Endothelial cell of umbilical vein (primary cell): ENCODE measurements around the gene UTRN. TPM values are rescaled to one million over a fixed set of nuclear protein-coding genes. Genes with fewer than 3 reads are reported as not detected.

Source experiments
- BruUV-seq: library from RNA; stranded (reverse); fragments of 400-500 nt; replicated peaks from 2 replicates; lab custom pipeline; 2021; lab: Mats Ljungman, UMichigan
- CTCF ChIA-PET: fragments of 300-600, 350-600 bp; sonication (Branson Sonifier 250); formaldehyde crosslinking; loops from one replicate; lab custom pipeline; 2021; ENCODE audit warnings: antibody characterized with exemption, inconsistent platforms; lab: Charles Lee
- POLR2A ChIA-PET: fragments of 300-600, 350-600 bp; sonication (Branson Sonifier 250); formaldehyde crosslinking; loops from one replicate; lab custom pipeline; 2021; ENCODE audit warnings: antibody characterized with exemption, inconsistent platforms; lab: Charles Lee
- DNase-seq: peaks from one replicate; pipeline ENCODE4 v3.0.0-alpha.2; 2011; ENCODE audit warnings: low read depth, low spot score
- FAIRE-seq: peaks from 2 replicates; lab custom pipeline; 2011; peaks lifted over from hg19 to GRCh38; lab: Jason Lieb, UNC
- H2AFZ ChIP-seq: 2 replicates; pipeline ENCODE4 v1.6.0; 2012; ENCODE audit warnings: low read depth, low read length, control low read depth, inconsistent platforms
- H3K27ac ChIP-seq: 2 replicates; pipeline ENCODE4 v1.5.1; 2011; ENCODE audit warnings: low read depth, mild to moderate bottlenecking, control low read depth, low read length, moderate library complexity; ENCODE audit not compliant: insufficient read depth
- H3K27me3 ChIP-seq, 2 experiments: 2 replicates each; pipeline versions ENCODE4 v1.6.0 to v1.6.1; 2011; ENCODE audit warnings: low read length in 2 of 2, mixed read lengths in 1 of 2; ENCODE audit not compliant: control insufficient read depth in 2 of 2, insufficient read depth in 2 of 2
- H3K36me3 ChIP-seq, 2 experiments: 2 replicates in 1 of 2; 3 replicates in 1 of 2; pipeline ENCODE4 v1.5.1; 2011; ENCODE audit warnings: low read length in 2 of 2, mild to moderate bottlenecking in 1 of 2, moderate library complexity in 1 of 2; ENCODE audit not compliant: control insufficient read depth in 2 of 2, insufficient read depth in 2 of 2; ENCODE audit errors: extremely low read depth in 1 of 2
- H3K4me1 ChIP-seq: 3 replicates; pipeline ENCODE4 v1.5.1; 2011; ENCODE audit warnings: mild to moderate bottlenecking, low read length; ENCODE audit not compliant: control insufficient read depth, insufficient read depth; ENCODE audit errors: extremely low read depth
- H3K4me2 ChIP-seq: 2 replicates; pipeline ENCODE4 v1.6.1; 2011; ENCODE audit warnings: low read length, control low read depth, mixed read lengths; ENCODE audit not compliant: insufficient read depth
- H3K4me3 ChIP-seq, 3 experiments: fragments of 200-600 bp in 1 of 3; sonication (generic), shearing (Covaris generic) in 1 of 3; replicated peaks in 1 of 3; 2 replicates each; pipeline ENCODE4 v1.5.1; 2011 to 2016; ENCODE audit warnings: control low read depth in 3 of 3, low read length in 3 of 3, mild to moderate bottlenecking in 2 of 3, inconsistent platforms in 1 of 3, low read depth in 1 of 3, moderate library complexity in 1 of 3; ENCODE audit not compliant: insufficient read depth in 1 of 3
- H3K79me2 ChIP-seq: 2 replicates; pipeline ENCODE4 v1.6.0; 2012; ENCODE audit warnings: low read length, inconsistent platforms; ENCODE audit not compliant: control insufficient read depth, insufficient read depth
- H3K9ac ChIP-seq: replicated peaks from 2 replicates; pipeline ENCODE3; 2011; ENCODE audit warnings: low read length, control low read depth; ENCODE audit not compliant: insufficient read depth; ENCODE audit errors: extremely low read depth
- H3K9me1 ChIP-seq: replicated peaks from 3 replicates; pipeline ENCODE4 v1.6.0; 2011; ENCODE audit warnings: mild to moderate bottlenecking, low read length; ENCODE audit not compliant: control insufficient read depth, insufficient read depth; ENCODE audit errors: extremely low read depth
- H3K9me3 ChIP-seq: replicated peaks from 2 replicates; pipeline ENCODE4 v1.5.1; 2012; ENCODE audit warnings: low read length, inconsistent platforms; ENCODE audit not compliant: control insufficient read depth, insufficient read depth
- H4K20me1 ChIP-seq: replicated peaks from 2 replicates; pipeline ENCODE3; 2011; ENCODE audit warnings: mild to moderate bottlenecking, low read length; ENCODE audit not compliant: control insufficient read depth, insufficient read depth; ENCODE audit errors: extremely low read depth
- CTCF ChIP-seq, 2 donors: IDR thresholded peaks; 1 replicate in 1 of 2; 2 replicates in 1 of 2; pipeline ENCODE4 v1.5.1; 2011; ENCODE audit warnings: low read length in 2 of 2, mild to moderate bottlenecking in 2 of 2, moderate library complexity in 2 of 2, control low read depth in 1 of 2, inconsistent platforms in 1 of 2, low read depth in 1 of 2; ENCODE audit not compliant: insufficient read depth in 1 of 2; ENCODE audit errors: extremely low read depth in 1 of 2
- EZH2 ChIP-seq: IDR thresholded peaks from 2 replicates; pipeline ENCODE4 v1.6.1; 2012; ENCODE audit warnings: borderline replicate concordance, low read depth, mild to moderate bottlenecking, moderate library complexity, low read length, inconsistent platforms; ENCODE audit not compliant: severe bottlenecking
- FOS ChIP-seq: IDR thresholded peaks from 2 replicates; pipeline ENCODE4 v1.6.1; 2011; ENCODE audit warnings: mild to moderate bottlenecking, low read length, moderate library complexity, borderline replicate concordance; ENCODE audit not compliant: insufficient read depth
- GATA2 ChIP-seq: IDR thresholded peaks from 2 replicates; pipeline ENCODE4 v1.7.0; 2011; ENCODE audit warnings: low read depth, mild to moderate bottlenecking, moderate library complexity, mixed read lengths, low read length; ENCODE audit not compliant: insufficient read length, insufficient read depth
- JUN ChIP-seq: IDR thresholded peaks from 2 replicates; pipeline ENCODE4 v1.6.1; 2011; ENCODE audit warnings: borderline replicate concordance, low read depth; ENCODE audit not compliant: insufficient read length, insufficient read depth
- MYC ChIP-seq: IDR thresholded peaks from one replicate; pipeline ENCODE4 v1.6.1; 2011; ENCODE audit warnings: mild to moderate bottlenecking, low read depth, low read length
- POLR2A ChIP-seq: IDR thresholded peaks from 2 replicates; pipeline ENCODE4 v1.6.1; 2012; ENCODE audit warnings: low read depth, mild to moderate bottlenecking, control low read depth, low read length
- POLR2AphosphoS5 ChIP-seq: IDR thresholded peaks from 2 replicates; pipeline ENCODE4 v1.6.1; 2012; ENCODE audit warnings: low read depth, mild to moderate bottlenecking, control low read depth, low read length, moderate library complexity; ENCODE audit not compliant: insufficient read depth
- dilution Hi-C: fragments of 300-500 bp; cut with MboI; formaldehyde crosslinking; loops from one replicate; pipeline ENCODE4 v1.15.0; 2019; ENCODE audit warnings: low sequenced_read_pairs; ENCODE audit not compliant: extremely low pct_ligation_motif_present
- intact Hi-C: fragments of 100-400 bp; cut with micrococcal nuclease; formaldehyde crosslinking; loops from one replicate; pipeline ENCODE4 v1.10.0; 2022
- polyA plus RNA-seq, 4 experiments: library from polyadenylated mRNA; depleted of rRNA in 3 of 4; stranded (reverse) in 3 of 4; unstranded in 1 of 4; fragments of >200 nt; gene quantifications; 2 replicates each; pipeline versions ENCODE4 v1.2.1 to v1.2.3, GENCODE V29; 2011 to 2012; ENCODE audit warnings: missing spikeins in 1 of 4
- total RNA-seq: library from RNA; stranded (reverse); gene quantifications from 2 replicates; pipeline ENCODE4 v1.2.3, GENCODE V29; 2021
- TF ChIP-seq, protein P1 (sequence below): IDR thresholded peaks from 2 replicates; pipeline ENCODE4 v1.6.1; 2011; ENCODE audit not compliant: insufficient read depth, insufficient read length

UTRN gene
- total and polyA plus RNA-seq, 2 donors (not counting 3 experiments of a cell fraction or from before 2014, with no cell fraction given), result 37.4 to 224 TPM

DNA sequence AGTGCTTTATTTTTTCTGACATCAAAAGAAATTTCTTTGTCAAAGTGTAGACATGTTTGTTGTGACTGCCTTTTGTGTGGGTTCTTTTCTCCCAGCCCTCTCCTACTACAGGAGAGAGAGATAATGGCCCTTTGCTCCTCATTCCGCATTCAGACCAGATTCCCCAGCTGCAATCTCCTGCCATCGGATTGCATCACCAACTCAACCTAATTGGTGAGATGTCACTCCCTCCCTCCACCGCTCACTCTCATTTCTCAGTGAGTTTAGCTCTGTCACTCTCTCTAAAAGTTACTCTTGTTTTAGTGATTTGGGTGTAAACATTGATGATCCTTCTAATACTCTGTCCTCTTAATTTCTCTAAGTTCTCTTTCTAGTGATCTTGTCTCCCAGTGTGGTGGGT lies 22.7 kb downstream of the UTRN start:
- BruUV-seq, result no TSS peak

More for the DNA sequence above, 22.7 kb downstream of the UTRN start:
- no peak overlapping the region for H2AFZ ChIP-seq
- H3K4me1 ChIP-seq, result no peaks in the 10 kb centered on the region
- H3K4me2 ChIP-seq, result no peak overlapping the region
- dilution Hi-C loops (no loop called here), intact Hi-C loops (no loop called here)
- ChIA-PET CTCF (no interaction called here), POLR2A (no interaction called here)
- H3K9me1 ChIP-seq, result no peaks in the 10 kb centered on the region
- no peaks in the 10 kb centered on the region for H4K20me1 ChIP-seq
- H3K9me3 ChIP-seq, result no peaks in the 10 kb centered on the region
- H3K36me3 ChIP-seq, result peaks cover 4 to 7% of the 10 kb centered on the region in 2 experiments
- DNase-seq, result no peak
- H3K9ac ChIP-seq, result no peak overlapping the region
- TF ChIP-seq CTCF (IDR thresholded peaks at IDR 0.05; ENCODE audit: extremely low read depth in 1 of 2, insufficient read depth in 1 of 2, low read depth in 1 of 2, low read length in 2 of 2), result no peak
- TF ChIP-seq JUN, result no peak
- TF ChIP-seq GATA2, result no peak
- TF ChIP-seq FOS, result no peak
- no peak for TF ChIP-seq EZH2
- TF ChIP-seq, protein P1, sequence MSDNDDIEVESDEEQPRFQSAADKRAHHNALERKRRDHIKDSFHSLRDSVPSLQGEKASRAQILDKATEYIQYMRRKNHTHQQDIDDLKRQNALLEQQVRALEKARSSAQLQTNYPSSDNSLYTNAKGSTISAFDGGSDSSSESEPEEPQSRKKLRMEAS, result no peak
- no peak for TF ChIP-seq POLR2A
- TF ChIP-seq MYC, result no peak
- TF ChIP-seq POLR2AphosphoS5, result no peak
- H3K4me3 ChIP-seq, result no peak overlapping the region
- H3K27ac ChIP-seq, result no peak overlapping the region
- FAIRE-seq, result no peak
- peaks cover 11% of the 10 kb centered on the region for H3K79me2 ChIP-seq
- no peaks in the 10 kb centered on the region for H3K27me3 ChIP-seq
